Mucosa of descending colon (tissue), 3 donors: Measurements from ENCODE around the gene TBXA2R. TPM values are rescaled to one million over a fixed set of nuclear protein-coding genes. Genes with fewer than 3 reads are reported as not detected.
A peak's percentile ranks its signal among the peaks of the same experiment; 100 is the strongest.

Experiments
- ATAC-seq: fragments of 200-7000 bp; cut with Tn5 transposase; one replicate; pipeline ENCODE4 v1.9.1; 2020; ENCODE audit warnings: mild to moderate bottlenecking, moderate library complexity
- DNase-seq, 3 donors: peaks; one replicate each; pipeline ENCODE4 v3.0.0-alpha.2; 2020
- H3K36me3 ChIP-seq: fragments of 200-600 bp; one replicate; pipeline ENCODE4 v1.8.0; 2021; ENCODE audit warnings: low read depth, mild to moderate bottlenecking
- H3K4me1 ChIP-seq: fragments of 200-600 bp; one replicate; pipeline ENCODE4 v1.8.0; 2021; ENCODE audit warnings: low read depth, mild to moderate bottlenecking
- H3K4me3 ChIP-seq: fragments of 200-600 bp; one replicate; pipeline ENCODE4 v1.8.0; 2021; ENCODE audit warnings: mild to moderate bottlenecking
- H3K9me3 ChIP-seq: fragments of 200-600 bp; one replicate; pipeline ENCODE4 v1.8.0; 2021; ENCODE audit warnings: mild to moderate bottlenecking
- CTCF ChIP-seq: fragments of 200-600 bp; IDR thresholded peaks from one replicate; pipeline ENCODE4 v1.8.0; 2022; ENCODE audit warnings: antibody characterized with exemption, mild to moderate bottlenecking
- intact Hi-C, 2 donors: fragments of 100-400 bp; cut with DNase I in 1 of 2; cut with micrococcal nuclease in 1 of 2; formaldehyde crosslinking; loops; one replicate each; pipeline versions ENCODE4 v1.11.0 to v1.11.1; 2022; cut with DNase I, micrococcal nuclease
- total RNA-seq, 3 donors: library from RNA; stranded (reverse); fragmentation: NEBNext Ultra II Directional in 2 of 3; extraction: Animal tissue kit (Norgen Biotek cat#: 25700) in 2 of 3; gene quantifications; one replicate each; pipeline versions ENCODE4 v1.2.1 to v1.2.4, GENCODE V29; 2021 to 2023
- donor health status: DM: no; HTN: no; CAD: no; lungs with moderate emphysema.
- donor health status: DM: no; HTN: no; CAD: no.
- donor health status: DM: no; HTN: yes; CAD: no.

TBXA2R gene
- total RNA-seq, 3 donors from 2014 or later: 0.72 to 2.3 (median 1.1) TPM

GRCh38 chr19:3565139-3565538 lies 41.5 kb downstream of the TBXA2R start:
- DNase-seq (no peak), ATAC-seq (no peak)
- Histone ChIP-seq H3K9me3 (no peaks in the 10 kb centered on the region), H3K4me3 (no peak overlapping the region), H3K4me1 (peaks cover 1% of the 10 kb centered on the region), H3K36me3 (no peaks in the 10 kb centered on the region)
- intact Hi-C loops: no loop called here
- TF ChIP-seq CTCF: no peak

GRCh38 chr19:3563709-3564524 lies 42.8 kb downstream of the TBXA2R start:
- no peak for DNase-seq
- intact Hi-C loops: no loop called here
- no peak for TF ChIP-seq CTCF

GRCh38 chr19:3557461-3558248 lies 49.0 kb downstream of the TBXA2R start, which contains the start of gene MFSD12:
TSS of gene MFSD12 (minus strand) at chr19:3557586. CDS start at chr19:3557403, 183 bp downstream.
- ATAC-seq: peak; percentile 96

More at GRCh38 chr19:3563709-3564524, 42.8 kb downstream of the TBXA2R start:
- Histone ChIP-seq H3K4me3 (no peak overlapping the region), H3K9me3 (no peaks in the 10 kb centered on the region), H3K4me1 (no peaks in the 10 kb centered on the region), H3K36me3 (no peaks in the 10 kb centered on the region)
- ATAC-seq: no peak

GRCh38 chr19:3556978-3557460 lies 49.7 kb downstream of the TBXA2R start:
- Histone ChIP-seq H3K4me3 (peak overlapping the region; percentile 70), H3K4me1 (peaks cover 17% of the 10 kb centered on the region), H3K36me3 (no peaks in the 10 kb centered on the region), H3K9me3 (no peaks in the 10 kb centered on the region)
- DNase-seq (peak in 2 of 3 donors; percentile 63 to 77), ATAC-seq (peak; percentile 42)
- TF ChIP-seq CTCF: no peak
- intact Hi-C loops: no loop called here

More at GRCh38 chr19:3557461-3558248, 49.0 kb downstream of the TBXA2R start, which contains the start of gene MFSD12:
- H3K36me3 ChIP-seq: no peaks in the 10 kb centered on the region
- peaks cover 17% of the 10 kb centered on the region for H3K4me1 ChIP-seq
- peak; percentile 96 to 97 (median 96) for DNase-seq
- TF ChIP-seq CTCF: no peak
- peak within 1 kb of the TSS; percentile 70 for H3K4me3 ChIP-seq
- no peaks in the 10 kb centered on the region for H3K9me3 ChIP-seq
- intact Hi-C loops: no loop called here

- peak in 1 of 3 donors; percentile 55 for DNase-seq
- intact Hi-C loops: no loop called here
- Histone ChIP-seq H3K36me3 (no peaks in the 10 kb centered on the region), H3K4me1 (peaks cover 17% of the 10 kb centered on the region), H3K9me3 (no peaks in the 10 kb centered on the region), H3K4me3 (peak overlapping the region; percentile 70)
- ATAC-seq: no peak
- no peak for TF ChIP-seq CTCF
Measured at GRCh38 chr19:3556423-3556977, 50.2 kb downstream of the TBXA2R start.
